GM10248 (cell line): ENCODE results near the gene RRAGD.
"Not testable (repeated sequence)": the region's sequence is repeated elsewhere in the genome, so short reads cannot be mapped to it uniquely, and the experiment has no call there.

Experiments
- CTCF ChIA-PET: fragments of 300-600 bp; sonication (Branson Sonifier 250); formaldehyde crosslinking; extraction: SDS; loops from one replicate; lab custom pipeline; 2021; ENCODE audit warnings: antibody characterized with exemption; lab: Yijun Ruan, JAX
- POLR2A ChIA-PET: fragments of 350-650 bp; sonication (Branson Sonifier 250); formaldehyde crosslinking; extraction: SDS; loops from one replicate; lab custom pipeline; 2020; ENCODE audit warnings: antibody characterized with exemption; lab: Yijun Ruan, JAX
- DNase-seq: peaks from one replicate; pipeline ENCODE4 v3.0.0; 2012; ENCODE audit errors: extremely low spot score
- CTCF ChIP-seq: IDR thresholded peaks from 2 replicates; pipeline ENCODE4 v1.5.1; 2012; ENCODE audit warnings: mild to moderate bottlenecking, low read depth; ENCODE audit errors: extremely low read depth, missing control alignments, control extremely low read depth

The RRAGD gene

GRCh38 chr6:89400050-89400449 lies 12.0 kb downstream of the RRAGD start:
- TF ChIP-seq CTCF, result no peak
- ChIA-PET CTCF (interaction anchor here (1.4 to 2.1 kb wide), 2 partner anchors 28 to 32 kb away, joined by 6 to 9 read pairs; no protein-coding TSS in a partner anchor), POLR2A (no interaction called here)
- DNase-seq, result no peak

- POLR2A ChIA-PET, result interaction anchor here (0.7 kb wide), 1 partner anchor 13 kb away, joined by 3 read pairs; the partner anchor contains the start of gene RRAGD
- CTCF ChIA-PET, result interaction anchor here (1.4 to 2.1 kb wide), 3 partner anchors 27 to 33 kb away, joined by 6 to 9 read pairs (median 7); no protein-coding TSS in a partner anchor
- no peak for DNase-seq
- TF ChIP-seq CTCF, result no peak
These were observed 13.1 kb downstream of the RRAGD start for GRCh38 chr6:89398762-89399525.

GRCh38 chr6:89397884-89398283 lies 14.2 kb downstream of the RRAGD start:
- CTCF ChIA-PET, result interaction anchor here (1.5 kb wide), 1 partner anchor 26 kb away, joined by 7 read pairs; no protein-coding TSS in a partner anchor
- POLR2A ChIA-PET, DNase-seq: not testable (repeated sequence)

- no peak for DNase-seq
- POLR2A ChIA-PET, result no interaction called here
- CTCF ChIA-PET, result no interaction called here
- no peak for TF ChIP-seq CTCF
These were observed 18.4 kb downstream of the RRAGD start for GRCh38 chr6:89393659-89394058.

- no peak for DNase-seq
- POLR2A ChIA-PET, result no interaction called here
- CTCF ChIA-PET, result no interaction called here
- no peak for TF ChIP-seq CTCF
These were observed 19.2 kb downstream of the RRAGD start for GRCh38 chr6:89392823-89393222.

GRCh38 chr6:89388846-89389245 lies 23.2 kb downstream of the RRAGD start:
- CTCF ChIA-PET, result interaction anchor here (5.1 kb wide), 1 partner anchor 17 kb away, joined by 36 read pairs; no protein-coding TSS in a partner anchor

More at GRCh38 chr6:89388846-89389245, 23.2 kb downstream of the RRAGD start:
- no peak for DNase-seq
- no peak for TF ChIP-seq CTCF
- POLR2A ChIA-PET, result no interaction called here
